ENCODE data around the gene ITGA1.

DNA sequence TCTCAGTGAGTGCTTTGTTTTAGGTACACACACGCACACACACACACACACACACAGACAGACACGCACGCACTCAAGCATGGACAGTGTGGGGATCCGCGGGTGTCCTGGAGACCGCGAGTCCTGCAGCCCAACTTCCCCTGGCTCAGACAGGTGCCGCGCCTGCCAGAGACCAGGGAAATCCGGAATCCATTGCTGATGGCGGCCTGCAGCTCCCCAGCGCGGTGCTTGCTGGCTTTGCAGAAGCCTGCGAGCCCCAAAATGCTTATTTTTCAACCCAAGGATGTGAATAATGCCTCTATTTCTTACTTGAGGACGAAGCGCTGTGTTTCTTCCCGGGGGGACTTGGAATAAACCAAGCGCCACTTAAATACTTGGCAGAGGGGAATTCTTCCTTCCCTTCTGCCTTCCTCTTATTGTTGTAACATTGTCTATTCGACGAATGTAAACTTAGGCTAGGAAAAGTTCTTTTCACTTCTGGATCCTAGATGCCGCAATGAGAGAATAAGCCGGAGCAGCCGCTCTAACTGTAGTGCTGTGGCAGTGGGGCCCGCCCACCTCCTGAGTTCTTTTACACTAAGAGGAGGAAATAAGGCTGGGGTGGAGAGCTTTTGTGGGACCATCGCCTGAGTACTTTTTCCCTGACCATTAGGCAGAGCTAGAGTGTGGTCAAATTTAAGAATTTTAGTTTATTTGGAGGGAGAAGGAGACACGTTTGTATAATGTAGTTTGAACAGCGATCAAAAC, 202.2 kb downstream of the ITGA1 start:
- TF ChIP-seq, protein P1, sequence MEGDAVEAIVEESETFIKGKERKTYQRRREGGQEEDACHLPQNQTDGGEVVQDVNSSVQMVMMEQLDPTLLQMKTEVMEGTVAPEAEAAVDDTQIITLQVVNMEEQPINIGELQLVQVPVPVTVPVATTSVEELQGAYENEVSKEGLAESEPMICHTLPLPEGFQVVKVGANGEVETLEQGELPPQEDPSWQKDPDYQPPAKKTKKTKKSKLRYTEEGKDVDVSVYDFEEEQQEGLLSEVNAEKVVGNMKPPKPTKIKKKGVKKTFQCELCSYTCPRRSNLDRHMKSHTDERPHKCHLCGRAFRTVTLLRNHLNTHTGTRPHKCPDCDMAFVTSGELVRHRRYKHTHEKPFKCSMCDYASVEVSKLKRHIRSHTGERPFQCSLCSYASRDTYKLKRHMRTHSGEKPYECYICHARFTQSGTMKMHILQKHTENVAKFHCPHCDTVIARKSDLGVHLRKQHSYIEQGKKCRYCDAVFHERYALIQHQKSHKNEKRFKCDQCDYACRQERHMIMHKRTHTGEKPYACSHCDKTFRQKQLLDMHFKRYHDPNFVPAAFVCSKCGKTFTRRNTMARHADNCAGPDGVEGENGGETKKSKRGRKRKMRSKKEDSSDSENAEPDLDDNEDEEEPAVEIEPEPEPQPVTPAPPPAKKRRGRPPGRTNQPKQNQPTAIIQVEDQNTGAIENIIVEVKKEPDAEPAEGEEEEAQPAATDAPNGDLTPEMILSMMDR (IDR thresholded peaks at IDR 0.05), result peak in 3 of 6 experiments; percentile 29 to 48 (median 36)
- no peak for TF ChIP-seq POLR2A (IDR thresholded peaks at IDR 0.05)
